GM19455 (cell line): ENCODE results near the gene CHMP6.

Experiments
- ATAC-seq: cut with Tn5 transposase; IDR thresholded peaks from one replicate; pipeline ENCODE4 v1.9.1; 2021; ENCODE audit not compliant: unreplicated experiment

CHMP6 gene

DNA sequence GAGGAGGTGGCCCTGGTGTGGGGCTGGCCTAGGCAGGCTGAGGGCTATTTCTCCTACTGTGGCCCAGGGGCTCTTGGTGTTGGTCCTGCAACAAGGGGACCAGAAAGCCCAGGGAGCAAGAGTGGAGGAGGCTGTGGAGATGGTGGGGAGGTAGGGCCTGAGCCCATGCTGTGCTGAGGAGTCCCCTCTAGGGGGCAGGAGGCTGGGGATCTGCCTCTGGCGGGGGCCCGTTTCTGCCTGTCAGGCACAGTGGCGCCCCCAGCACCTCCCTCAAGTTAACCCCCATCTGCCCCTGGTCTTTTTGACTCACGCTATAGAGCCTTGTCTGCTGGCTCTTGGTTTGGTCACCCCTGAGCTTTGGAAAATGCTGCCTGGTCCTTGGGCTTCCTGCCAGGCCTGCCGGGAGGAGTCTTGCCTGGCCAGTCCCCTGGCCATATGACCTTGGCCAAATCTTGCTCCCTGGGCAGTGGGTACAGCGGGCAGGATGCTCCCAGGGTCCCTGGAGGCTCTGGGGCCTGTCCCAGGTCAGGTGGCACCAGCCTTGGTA is 49.2 kb downstream of the CHMP6 start:
- ATAC-seq: no peak

DNA sequence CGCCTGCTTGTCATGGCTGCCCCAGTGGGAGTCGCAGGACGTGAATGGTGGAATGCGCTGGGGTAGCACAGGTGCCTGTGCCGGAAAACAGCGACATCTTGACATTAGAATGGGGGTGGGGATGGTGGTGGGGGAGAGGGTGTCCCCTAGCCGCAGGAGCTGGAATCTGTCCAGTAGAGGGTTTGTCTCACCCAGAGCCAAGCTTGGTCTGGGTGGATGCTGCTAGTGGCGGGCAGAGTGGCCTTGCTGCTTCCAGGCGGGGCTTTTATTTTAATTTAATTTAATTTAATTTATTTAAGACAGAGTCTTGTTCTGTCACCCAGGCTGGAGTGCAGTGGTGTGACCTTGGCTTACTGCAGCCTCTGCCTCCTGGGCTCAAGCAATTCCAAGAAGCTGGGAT is 51.0 kb downstream of the CHMP6 start:
- no peak for ATAC-seq

DNA sequence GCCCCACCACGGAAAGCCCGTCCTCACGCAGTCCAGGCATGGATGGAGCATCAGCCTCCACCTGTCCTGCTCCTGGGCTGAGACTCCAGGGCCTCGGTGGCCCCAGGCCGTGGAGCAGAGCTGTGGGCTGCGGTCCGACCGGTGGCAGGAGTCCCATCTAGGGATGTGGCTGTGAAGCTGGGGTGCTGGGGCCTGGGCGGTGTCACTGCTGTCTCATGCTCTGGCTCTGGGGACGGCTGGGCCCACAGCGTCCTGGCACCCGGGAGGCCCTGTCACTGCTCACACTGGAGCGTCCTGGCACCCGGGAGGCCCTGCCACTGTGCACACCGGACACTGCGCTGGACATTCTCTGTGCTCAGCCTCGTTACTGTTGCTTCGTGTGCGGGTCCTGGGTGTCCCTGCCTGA is 51.7 kb downstream of the CHMP6 start:
- ATAC-seq: no peak

DNA sequence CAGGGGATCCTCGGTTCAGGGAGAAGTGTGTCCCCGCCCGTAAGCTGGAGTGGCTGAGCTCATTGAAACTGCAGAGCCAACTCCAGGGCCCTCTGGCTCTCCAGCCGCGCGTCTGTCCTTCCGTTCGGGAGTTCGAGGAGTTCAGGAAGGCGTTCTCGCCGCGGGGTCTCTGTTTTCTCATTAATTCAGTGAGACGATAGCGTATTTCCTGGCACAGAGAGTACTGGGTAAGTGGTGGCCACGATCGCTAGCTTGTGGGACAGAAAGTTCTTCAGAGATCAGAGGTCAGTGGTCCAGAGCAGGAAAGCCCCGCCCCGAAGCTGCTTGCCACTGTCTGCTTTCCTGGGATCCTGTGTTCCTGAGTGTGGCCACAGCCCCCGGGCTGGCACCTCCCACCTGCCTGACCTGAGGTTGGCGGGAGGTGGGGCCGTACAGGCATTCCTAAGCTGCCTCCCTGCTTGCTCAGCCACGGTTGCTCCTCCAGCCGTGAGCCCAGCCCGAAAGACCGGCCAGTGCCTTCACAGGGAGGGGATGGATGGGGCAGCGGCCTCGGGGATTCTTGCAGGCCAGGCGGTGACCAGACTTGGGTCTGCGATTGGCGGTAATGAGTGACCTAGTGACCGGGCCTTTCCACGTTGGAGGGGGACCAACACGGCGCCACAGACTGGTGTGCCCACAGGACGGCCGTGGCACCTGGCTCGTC is 52.2 kb downstream of the CHMP6 start:
- ATAC-seq: no peak

DNA sequence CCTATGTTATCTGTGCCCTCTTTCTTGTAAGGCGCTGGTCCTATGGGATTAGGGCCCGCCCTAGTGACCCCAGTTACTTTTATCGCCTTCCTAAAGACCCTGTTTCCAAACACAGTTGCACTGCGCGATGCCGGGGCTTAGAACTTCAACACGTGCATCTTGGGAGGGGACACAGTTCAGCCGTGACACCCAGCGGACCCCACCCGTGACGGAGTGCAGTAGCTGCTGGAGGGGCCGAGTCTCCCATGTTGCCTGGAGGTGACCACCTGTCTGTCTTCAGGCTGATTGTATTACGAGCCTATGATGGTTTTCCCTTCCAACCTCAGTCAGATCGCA is 52.8 kb downstream of the CHMP6 start:
- ATAC-seq: no peak

DNA sequence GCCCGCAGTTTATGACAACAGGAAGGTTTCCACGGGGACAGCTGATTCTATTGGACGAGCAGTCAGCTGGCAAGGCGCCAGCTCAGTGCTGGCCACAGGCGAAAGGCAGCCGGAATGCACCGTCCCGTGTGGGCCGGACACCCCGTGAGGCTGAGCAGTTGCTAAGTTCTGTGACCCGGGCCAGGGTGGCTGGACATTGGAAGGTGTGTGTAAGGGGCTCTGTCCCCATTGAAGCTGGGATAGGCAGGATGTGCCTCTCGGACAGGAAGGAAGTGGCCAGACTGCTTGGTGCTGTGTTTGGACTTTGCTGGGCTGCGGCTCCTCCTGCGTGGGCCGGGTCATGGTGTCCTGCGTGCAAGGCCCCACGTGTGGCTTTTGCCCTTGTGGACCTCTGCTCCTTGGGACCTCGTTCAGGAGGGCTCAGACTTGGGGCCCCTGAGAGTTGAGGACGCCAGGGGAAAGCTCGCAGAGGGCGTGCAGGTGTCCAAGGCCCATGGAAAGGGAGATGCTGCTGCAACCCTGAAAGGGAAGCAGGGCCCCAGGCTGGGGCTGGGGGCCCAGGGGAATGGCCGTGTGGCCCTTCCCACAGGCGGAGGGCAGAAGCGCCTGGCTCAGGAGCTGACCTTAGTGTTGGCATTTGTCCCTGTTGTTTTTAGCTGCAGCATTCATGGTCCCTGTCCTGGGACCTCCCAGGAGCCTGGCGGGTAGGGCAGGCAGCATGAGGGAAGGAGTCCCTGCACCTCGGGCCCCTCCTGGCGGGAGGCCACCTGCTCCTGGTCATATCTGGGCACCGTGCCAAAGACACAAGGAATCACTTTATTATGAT is 53.3 kb downstream of the CHMP6 start:
- no peak for ATAC-seq

DNA sequence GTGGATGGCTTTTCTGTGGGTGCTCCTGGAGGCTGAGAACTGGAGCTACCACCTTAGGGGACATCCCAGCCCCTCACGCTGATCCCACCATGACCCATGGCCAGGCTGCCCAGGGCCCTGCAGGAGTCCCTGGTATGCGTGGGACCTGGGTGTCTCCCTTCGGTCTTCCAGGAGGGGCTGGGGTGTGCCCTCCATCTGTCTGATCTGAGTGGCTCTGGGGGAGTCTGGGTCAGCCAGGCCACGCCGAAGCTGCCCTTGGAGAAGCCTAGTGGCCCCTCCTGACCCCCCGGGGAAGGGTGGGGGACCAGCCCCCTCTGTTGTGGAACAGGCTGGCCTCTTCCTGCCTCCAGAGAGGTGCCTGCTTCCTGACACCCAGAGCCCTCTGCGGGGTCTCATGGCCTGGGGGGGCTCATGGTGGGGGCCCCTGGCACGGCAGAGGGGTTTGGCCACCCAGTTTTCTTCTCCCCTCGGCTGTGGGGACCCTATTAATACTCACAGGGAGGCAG is 54.0 kb downstream of the CHMP6 start:
- no peak for ATAC-seq

DNA sequence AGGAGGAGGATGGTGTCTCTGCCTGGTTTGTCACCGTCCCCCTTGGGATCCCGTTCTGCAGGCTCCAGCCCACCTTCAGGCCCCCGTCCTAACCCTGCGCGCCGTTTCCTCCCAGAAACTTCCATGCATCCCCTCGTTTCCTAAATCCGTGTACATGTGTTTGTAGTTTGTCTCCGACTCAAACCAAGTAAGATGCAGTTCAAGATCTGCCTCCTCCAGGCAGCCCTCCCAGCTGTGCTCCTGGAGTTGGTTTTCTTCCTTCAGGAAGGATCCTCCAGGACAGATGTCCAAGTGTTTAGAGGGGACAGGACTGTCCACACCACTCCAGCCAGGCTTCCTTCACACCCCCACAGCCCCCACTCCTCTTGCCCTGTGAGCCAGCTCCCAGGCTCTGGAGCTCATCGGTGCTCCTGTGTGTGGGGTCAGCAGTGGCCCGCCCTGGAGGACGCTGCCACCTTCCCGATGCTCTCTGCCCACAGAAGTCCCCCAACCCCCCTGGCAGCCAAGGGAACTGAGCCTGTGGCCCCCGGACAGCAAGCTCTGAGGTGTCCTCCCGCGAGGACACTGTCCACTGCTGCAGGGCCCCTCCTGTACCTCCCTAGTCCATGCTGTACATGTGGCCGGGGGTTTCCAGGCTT is 54.6 kb downstream of the CHMP6 start:
- ATAC-seq: no peak

DNA sequence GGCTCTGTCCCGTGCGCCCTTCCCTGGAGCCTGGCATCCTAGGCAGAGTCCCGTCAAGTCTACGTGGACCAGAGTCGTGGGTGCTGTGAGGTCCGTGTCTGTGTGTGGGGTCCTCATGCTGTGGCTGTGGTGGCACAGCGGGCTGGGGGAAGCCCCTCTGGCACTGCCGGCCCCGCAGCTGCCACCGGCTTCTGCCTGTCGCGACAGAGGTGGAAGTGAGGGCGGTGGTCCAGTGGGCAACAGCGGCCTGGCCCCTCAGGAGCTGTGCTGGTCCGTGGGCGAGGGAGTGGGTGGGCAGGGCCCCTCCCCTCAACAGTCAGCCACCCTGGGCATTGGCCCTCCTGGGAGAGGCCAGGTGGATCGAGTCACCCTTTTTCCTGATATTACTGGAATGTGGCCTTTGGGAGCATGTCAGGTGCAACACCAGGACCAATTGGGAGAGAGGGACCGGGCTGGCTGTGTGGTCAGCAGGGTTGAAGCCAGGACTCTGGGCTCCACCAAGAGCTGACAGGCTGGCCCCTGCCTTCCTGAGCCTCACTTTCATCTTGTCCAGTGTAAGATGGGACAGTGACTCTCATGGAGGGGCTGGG is 55.2 kb downstream of the CHMP6 start:
- ATAC-seq: no peak

DNA sequence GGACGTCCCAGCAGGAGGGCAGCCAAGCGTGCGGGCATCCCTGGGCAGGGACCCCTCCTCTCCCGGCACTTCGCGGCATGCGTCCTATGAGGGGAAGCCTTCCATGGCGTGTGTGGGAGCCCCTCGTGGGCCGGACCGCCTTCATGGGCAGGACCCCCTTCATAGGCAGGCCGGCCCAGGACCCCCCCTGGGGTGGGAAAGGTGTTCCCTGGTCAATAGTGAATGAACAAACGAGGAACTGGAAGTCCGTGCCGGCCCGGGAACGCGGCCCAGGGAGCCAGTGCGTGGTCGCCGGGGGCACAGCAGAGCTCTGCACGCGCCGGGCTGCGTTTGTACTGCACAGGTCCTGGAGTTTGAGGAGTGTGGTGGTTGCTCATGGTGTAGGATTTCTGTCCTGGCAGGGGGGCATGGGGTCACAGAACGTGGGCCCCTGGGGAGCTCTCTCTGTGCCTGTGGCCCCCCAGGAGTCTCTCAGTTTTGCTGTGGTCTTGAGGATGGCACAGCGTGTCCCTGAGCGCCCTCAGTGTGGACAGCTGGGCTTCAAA is 57.3 kb downstream of the CHMP6 start:
- no peak for ATAC-seq

DNA sequence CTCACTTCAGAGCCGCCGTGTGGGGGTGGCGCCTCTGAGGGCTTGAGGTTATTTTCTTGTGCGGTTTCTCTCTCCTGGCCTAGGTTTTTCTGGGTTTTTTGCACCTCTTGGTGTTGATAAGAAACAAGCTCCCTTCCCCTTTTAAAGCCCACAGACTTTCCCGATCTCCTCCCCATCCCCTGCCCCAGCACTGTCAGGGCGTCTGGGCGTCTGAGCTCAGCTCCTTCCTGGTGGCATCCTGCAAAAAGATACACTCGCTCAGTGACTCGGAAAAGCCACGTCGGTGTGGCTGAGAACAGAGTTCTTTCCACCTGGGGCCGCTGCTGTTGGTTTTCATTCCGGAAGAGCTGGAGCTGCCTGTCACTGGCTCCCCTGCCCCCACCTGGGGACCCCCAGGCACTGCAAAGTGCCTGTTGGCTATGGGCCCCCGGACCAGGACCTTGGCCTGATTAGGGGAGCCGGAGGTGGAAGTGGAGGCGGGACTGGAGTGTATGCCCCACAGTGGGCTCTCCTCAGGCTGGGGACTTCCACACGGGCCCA is 57.8 kb downstream of the CHMP6 start:
- ATAC-seq: no peak
